Islet precursor cell (in vitro differentiated cells): ENCODE measurements around the gene PMPCA.

Source experiments
- DNase-seq: peaks from one replicate; pipeline ENCODE4 v3.0.0-alpha.2; 2018

The PMPCA gene, protein sequence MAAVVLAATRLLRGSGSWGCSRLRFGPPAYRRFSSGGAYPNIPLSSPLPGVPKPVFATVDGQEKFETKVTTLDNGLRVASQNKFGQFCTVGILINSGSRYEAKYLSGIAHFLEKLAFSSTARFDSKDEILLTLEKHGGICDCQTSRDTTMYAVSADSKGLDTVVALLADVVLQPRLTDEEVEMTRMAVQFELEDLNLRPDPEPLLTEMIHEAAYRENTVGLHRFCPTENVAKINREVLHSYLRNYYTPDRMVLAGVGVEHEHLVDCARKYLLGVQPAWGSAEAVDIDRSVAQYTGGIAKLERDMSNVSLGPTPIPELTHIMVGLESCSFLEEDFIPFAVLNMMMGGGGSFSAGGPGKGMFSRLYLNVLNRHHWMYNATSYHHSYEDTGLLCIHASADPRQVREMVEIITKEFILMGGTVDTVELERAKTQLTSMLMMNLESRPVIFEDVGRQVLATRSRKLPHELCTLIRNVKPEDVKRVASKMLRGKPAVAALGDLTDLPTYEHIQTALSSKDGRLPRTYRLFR

DNA sequence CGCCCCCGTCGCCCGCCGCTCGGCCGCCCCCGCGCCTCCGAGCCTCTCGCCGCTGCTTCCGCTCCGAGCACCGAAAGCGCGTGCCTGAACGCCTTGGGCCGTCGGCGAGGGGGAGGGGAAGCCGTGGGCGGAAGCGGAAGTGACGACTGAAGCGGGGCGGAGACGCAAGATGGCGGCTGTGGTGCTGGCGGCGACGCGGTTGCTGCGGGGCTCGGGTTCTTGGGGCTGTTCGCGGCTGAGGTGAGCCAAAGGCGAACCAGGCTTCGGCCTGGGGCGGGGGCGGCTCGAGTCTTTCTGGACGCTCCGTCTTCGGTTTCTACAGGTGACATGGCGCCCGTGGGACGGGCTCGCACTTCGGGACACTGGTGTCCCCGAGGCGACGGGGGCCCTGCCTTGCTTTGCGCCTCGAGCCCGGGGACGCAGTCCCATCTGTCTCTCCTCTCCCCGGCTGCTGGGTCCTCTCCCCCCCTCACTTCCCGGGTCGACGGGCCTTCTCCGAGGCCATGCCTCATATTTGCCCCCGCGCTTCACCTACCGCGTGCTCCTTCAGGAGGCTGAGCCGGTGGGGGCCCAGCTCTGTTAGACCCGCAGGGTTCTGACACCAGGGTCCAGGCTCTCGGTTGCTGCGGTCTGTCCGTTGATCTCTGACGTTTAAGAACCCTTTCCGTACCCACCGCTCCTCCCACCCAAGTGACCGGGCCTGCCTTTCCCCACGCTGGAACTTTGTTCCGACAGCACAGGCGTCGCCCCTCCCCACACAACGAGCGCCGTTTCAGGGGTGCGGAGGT is at the start of gene PMPCA, which contains the start of gene ENTR1:
TSS of gene PMPCA (plus strand) at position 159 of the 788 bp plus-strand sequence. CDS start at position 170, 11 bp downstream.
TSS of gene ENTR1 (minus strand) at position 115 of the 788 bp plus-strand sequence. CDS start 217 bp downstream, outside the sequence.
- peak; percentile 92 for DNase-seq

DNA sequence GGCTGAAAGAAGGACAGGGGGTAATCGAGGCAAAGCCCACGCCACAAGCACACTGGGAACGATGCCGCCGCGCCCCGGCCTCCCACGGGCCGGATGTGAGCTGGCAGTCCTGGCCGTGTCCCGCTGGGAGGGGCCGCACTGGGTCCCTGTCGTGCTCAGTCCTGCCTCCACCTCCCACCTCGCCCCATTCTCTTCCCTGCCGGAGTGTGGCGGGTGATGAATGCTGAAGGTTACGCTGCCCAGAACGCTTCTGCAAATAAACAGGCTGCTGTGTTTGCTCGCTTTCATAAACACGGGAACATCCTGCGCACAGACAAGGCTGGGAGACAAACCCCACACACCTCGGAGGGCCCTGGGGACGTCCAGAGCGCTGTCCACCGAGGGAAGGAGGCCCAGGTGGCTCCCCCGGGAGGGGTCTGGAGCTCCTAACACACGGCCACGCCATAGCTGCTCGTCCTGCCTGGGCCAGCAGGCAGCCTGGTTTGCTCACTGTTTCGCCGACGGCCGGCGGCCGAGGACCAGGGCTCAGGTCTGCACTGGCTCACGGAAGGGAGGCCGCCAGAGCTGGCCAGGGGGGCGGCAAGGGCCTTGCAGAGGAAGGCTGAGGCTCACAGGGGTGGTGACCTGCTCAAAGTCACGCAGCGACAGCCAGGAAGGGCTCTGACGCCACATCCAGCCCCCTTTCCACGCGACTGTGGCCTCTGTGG is 49.3 kb upstream of the PMPCA start:
- DNase-seq = no peak

DNA sequence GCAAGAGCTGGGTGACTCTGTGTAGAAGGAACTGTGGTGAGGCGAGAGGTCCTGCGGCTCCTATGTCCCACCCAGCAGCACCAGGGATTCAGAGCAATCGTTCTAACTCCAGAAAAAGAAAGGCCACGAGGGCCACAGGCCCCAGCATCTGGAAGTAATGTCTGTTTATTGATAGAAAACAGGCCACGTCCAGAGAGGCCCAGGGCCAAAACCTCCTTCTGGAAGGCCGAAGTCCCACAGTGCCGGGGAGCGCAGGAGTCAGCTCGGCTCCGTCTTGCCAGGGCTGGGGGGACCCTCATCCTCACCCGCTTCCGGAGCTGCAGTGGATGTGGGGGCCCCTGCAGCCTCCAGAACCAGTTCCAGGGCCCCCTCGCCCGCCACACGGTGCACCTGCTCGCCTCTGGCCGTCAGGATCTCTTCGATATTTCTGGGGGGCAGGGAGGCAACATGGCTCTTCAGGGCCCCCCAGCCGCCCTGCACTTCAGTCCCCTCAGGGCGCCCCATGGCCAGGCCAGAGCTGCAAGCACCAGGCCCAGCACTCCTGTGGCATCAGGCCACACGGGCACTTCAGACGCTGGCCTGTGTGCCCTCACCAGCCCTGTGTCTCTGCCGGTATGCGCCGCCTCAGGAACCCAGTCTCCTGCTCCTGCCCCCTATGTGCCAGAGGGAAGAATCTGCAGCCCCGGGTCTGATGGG is 48.6 kb upstream of the PMPCA start:
- DNase-seq = no peak

DNA sequence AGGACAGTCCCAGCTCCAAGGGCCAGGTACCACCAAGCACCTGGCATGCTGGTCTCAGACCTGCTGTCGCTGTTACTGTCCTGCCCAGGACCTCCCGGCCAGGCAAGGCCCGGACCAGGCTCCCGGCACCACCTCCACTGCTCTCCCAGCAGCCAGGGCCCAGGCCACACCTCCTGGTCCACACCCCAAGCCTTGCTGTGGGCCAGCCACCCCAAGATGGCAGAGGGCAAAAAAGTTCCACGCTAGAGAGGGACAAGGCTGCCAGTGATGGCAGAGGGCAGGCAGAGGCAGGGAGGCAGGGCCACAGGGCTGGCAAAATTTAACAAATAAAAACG is 48.0 kb upstream of the PMPCA start:
- DNase-seq = no peak

DNA sequence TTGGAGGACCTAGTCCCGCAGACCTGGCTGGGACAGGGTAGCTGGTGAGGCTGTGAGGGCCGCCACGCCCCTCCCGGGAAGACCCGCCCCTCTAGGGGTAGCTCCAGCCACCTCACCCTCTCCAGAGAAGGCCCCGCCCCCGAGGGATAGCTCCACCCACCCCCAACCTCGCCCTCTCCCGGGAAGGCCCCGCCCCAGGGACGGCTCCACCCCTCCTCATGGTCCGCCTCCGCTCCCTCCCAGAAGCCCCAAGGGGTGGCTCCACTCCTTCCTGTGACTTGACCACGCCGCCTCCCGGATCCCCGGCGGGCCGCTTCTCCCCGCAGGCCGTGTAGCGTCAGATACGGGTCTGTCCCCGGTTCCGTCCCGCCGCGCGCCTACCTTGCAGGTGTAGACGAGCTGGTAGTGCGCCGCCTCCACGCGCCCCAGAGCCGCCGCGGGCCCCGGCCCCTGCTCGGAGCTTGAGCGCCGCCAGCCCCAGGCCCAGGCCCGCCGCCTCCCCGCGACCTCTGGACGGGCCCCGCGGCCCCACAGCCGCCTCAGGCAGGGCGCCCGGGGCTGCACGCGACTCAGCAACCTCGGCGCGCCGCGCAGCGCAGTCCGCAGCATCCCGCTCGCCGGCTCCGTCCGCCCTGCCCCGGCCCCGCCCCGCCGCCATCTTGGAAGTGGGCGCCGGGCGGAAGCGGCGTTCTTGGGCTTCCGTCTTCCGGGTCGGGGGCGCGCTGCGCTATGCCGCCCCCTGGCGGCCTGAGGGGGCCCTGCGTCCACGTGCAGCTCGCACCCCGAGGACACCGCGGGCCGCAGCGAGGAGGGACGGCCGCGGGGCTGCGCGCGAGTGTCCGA is 47.1 kb upstream of the PMPCA start, which contains the start of gene DNLZ:
TSS of gene DNLZ (minus strand) at position 639 of the 843 bp plus-strand sequence. CDS start at position 609, 30 bp downstream.
- DNase-seq = peak; percentile 99

DNA sequence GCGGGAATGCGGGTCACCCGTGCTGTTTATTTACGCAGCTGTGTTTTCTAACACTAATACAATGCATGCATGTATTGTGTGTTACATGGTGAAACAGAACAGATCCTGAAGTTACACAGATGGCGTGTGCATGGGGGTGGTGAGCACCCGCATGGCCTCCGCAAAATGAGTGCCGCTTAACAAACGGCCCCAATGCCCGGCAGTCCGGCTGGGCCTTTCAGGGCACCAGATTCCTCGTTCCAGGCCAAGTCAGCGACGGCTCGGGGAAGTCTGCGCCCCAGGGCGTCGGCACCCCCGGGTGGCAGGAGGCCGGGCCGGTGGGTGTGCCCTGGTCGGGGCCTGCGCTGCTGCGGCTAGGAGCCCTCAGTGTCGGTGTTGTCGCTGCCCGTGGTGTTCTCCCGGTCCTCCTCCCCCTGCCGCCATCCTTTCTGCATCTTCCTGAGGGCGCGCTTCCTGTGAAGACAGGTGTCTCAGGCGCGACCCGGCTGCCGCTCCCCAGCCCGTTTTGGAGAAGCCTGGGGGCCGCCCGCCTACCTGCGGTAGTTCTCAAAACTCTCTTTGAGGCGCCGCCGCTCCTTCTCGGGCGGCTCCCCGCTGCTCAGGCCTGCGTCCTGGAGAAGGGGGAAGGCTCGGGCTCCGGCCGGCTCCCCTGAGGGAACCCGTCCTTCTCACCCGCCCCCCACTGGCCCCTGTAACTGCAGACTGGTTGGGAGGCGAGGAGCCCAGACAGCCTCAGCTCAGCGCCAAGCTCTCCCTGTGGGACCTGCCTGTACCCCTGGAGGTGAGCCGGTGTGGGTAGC is 46.3 kb upstream of the PMPCA start:
- no peak for DNase-seq

DNA sequence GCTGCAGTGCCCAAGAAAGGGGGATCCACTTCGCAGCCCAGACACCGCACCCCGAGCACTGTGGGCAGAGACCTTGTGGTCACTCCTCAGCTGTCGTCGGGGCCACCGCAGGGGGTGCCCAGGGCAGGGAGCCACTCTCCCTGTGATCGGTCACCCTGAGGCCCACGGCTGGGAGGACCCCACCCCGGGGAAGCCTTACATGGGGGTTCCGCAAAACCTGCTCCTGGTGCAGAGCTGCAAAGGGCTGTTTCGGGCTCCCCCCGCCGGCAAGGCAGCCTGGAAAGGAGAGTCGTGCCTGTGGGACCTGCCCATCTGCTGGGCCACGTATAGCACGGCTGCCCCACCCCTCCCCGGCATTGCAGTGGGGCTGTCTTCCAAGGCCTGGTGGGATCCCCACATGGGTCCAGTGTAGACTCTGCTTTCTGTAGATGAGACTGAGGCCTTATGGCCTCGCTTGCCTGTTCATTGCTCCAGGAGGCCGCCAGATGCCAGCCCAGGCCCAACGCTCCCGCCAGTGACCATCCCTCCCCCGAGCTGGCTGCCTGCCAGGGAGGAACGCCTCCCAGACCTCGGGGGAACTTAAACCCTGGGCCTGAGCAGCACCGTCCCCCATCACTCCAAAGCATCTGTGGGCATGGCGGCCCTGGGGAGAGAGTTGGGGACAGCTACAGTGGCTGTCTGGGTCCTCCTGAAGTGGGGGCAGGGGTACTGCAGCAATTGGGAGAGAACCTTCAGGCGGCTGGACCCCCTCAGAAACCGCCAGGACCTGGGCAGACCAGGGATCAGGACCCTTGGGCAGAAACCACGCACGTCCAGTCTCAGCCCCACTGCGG is 45.3 kb upstream of the PMPCA start:
- DNase-seq = no peak

DNA sequence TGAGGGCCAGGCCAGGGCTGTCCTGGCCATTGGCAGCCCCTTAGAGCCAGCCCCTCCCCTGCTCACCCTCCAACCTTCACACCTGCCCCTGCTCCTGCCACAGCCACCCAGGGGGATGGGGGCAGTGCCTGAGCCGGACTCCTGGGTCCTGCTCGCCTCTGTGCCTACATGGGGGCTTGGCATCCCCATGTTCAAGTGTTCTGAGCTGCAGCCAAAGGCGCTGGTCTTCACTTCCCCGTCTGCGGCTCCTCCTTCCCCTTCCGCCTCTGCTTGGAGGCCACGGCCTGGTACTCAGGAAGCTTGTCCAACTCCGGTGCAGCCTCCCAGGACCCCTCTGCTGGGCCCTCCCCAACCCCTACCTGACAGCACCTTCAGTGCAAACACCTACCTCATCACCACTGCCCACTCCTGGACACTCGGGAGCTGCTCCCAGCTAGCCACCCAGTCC is 44.7 kb upstream of the PMPCA start:
- DNase-seq = no peak

DNA sequence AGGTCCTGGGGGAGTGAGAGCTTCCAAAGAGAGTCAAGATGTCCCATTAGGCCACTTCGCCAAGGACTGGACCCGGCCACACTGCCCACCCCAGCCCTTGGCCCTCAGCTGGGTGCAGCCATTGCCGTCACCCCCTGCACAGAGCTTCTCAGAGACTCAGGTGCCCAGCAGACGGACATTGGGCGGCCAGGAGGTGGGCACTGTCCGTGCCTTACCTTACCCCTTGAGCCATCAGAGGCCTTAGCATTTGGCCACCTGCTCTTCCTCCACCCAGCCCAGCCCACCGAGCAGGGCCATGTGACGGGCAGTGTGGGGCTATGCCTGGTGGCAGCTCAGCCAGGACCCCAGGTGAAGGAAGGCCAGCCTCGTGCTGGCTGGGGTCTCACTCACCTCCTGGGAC is 43.6 kb upstream of the PMPCA start:
- no peak for DNase-seq

DNA sequence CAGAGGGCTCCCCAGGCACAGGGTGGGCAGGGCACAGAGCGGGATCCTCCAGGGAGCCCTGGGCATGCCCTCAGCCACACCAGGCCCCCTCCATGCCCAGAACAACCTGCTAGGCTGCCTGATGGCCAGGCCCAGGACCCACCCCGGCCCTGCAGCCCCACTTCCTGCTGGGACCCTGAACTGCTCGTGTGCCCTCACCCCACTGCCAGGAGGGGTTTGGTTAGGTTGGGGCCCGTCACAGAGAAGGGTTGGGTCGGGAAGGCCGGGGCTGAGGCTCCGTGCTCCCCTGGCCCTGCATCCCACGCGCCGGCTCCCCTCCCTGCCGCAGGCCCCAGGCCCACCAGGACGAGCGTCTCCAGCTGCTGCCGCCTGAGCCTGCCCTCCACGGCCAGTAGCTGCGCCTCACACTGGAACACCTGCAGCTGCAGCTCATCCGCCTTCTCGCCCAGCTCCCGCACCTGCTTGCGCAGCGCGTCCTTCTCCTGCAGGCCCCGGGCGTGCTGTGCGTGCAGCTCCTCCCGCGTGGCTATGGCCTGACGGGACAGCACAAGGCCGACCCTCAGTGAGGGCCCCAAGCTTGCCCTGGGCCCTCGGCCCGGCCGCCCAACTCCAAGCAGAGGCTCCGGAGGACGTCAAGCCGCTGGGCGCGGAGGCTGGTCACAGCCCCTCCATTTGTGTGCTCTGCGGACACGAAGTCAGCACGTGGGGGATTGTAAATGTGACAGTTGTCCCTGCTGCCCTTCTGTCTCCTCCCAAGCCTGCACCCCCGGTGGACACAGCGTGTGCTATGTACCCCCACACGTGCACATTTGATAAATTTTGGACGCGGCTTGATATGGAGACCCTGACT is 42.9 kb upstream of the PMPCA start:
- DNase-seq = no peak

DNA sequence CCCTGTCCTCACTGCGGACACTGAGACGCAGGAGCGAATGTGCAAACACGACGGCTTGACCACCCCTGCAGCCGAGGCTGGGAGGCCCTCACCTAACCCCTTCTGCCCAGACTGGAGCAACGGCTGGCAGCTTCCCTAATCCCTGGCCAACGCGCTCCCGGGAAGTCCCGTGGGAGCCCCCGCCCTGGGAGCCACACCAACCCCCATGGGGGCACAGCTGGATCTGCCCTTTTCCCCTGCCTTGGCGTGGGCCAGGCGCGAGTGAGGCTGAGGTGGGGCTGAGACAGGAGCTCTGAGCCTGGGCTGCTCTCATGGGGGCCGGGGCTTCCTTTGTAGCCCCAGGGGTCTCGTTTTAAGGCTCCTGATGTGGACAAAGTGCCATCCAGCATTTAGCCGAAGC is 42.3 kb upstream of the PMPCA start:
- DNase-seq = no peak

DNA sequence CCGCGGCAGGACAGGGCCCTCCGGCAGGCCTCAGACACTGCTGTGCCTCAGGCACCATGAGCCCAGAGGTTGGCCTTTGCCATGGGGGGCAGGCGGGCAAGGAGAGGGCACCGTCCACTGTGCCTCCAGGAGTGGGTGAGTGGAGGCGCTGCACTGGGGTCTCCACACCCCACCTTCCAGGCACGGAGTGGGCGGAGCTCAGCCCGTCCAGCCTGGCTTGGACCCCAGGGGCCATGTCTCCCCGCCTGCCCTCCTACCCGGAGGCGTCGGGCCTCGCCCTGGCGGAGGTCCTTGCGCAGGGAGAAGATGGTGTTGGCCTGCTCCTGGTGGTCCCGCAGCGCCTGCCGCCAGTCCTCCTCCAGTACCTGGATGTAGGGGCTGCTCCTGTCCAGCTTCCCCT is 40.4 kb upstream of the PMPCA start:
- DNase-seq = no peak

DNA sequence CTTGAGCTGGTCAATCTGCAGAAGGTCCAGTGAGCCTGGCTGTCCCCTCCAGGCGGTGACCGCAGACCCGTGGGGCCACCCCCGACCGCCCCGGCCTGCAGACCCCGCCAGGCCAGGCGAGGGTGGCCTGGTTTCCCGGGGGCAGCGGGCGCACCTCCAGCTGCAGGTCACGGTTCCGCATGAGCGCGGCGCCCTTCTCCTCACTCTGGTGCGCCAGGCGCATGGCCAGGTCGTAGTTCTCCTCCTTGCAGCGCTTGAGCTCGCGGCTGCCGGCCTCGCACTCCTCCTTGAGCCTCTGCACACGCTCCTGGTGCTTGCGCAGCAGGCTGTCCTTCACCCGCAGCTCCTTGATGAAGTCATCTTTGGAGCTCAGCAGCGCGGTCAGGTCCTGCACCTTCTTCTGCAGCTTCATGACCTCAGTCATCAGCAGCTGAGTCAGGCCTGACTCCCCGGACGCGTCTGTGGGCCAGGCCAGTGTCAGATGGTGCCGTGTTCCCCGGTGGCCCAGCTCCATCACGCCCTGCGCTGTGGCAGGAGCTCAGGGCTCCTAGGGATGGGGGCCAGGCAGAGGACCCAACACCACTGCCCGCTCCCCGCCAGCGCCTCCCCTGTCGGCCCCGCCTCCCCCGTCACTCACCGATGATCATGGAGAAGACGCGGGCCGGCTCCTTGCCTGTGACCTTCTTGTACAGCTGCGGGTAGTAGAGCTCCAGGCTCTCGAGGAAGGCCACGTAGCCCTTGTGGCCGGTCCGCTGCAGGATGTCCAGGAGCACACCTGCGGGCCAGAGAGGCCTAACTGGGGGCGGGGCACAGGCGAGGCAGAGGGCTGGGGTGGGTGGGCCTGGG is 39.5 kb upstream of the PMPCA start:
- DNase-seq = no peak

DNA sequence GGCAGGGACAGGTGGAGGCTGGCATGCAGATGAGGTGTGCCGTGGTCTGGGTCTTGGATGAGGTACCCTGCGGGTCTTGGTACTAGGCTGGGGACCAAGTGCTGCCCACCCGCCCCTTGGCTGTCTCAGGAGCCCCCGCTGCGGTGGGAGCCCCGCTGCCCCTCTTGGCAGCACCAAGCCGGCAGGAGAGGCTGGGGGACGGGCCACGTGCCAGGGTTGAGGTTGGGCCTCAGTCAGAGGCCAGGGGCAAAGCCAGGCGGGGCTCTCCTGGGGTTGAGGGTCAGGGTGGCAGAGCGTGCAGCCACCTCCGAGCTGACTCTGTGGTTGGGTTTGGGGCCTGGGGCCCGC is 39.0 kb upstream of the PMPCA start:
- DNase-seq = no peak

DNA sequence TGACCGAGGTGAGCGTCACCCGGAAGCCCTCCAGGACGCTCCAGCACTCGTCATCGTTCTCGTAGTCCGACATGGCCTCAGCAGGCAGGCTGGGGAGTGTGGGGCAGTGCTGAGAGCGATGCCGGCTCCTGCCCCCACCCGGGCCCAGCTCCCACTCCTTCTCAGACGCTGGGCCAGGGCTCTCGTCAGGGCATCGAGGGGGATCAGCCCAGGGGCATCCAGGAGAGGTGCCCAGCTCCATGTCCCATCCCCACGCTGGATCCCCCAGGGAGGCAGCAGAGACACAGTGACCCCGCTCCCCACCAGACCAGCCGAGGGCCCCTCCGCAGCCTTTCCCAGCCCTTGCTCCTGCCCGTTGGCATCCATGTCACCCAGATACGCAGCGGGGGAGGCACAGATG is 38.5 kb upstream of the PMPCA start:
- DNase-seq = no peak

DNA sequence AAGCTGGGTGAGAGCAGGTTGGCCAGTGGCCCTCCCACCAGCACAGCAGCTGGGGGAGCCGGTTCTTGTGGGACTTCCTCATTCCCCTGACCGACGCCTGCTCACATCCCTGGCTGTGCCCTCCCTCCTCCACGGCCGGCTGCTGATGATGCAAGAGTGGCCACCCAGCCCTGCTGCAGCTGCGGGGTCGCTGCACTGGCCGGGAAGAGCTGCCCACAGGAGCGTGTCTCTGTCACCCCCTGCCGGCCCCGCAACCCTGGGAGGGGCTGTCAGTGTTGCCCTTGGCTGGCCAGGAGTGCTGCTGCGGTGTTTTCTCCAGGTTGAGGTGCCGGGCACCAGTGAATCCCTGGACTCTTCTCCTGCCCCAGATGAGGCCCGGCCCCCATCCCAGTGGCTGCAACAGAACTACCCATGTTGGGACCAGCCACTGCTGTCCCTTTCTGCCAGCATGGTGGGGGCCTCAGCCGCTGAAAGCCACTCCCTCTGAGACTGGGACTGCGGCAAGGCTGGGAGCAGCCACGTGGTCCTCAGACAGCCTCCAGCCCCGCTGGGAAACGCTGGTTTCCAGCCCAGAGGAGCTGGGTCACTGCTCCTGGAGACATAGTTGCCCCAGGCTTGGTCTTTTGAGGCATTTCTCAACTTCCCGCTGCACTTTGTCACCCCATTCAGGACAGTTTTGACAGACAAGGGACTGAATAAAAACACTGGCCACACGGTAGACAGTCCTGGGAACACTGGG is 37.7 kb upstream of the PMPCA start:
- peak; percentile 84 for DNase-seq
